H1 (cell line): Measurements from ENCODE around the gene GNAI1. TPM values are rescaled to one million over a fixed set of nuclear protein-coding genes. Genes with fewer than 3 reads are reported as not detected.

Experiments used
- BCL11A ChIP-seq, 2 experiments: IDR thresholded peaks; one replicate each; pipeline ENCODE4 v1.6.1; 2011; ENCODE audit warnings: low read depth in 2 of 2, low read length in 2 of 2, mild to moderate bottlenecking in 2 of 2
- GABPA ChIP-seq: IDR thresholded peaks from 2 replicates; pipeline ENCODE4 v1.6.1; 2011; ENCODE audit warnings: mild to moderate bottlenecking, low read length, moderate library complexity, borderline replicate concordance; ENCODE audit not compliant: insufficient read depth
- NANOG ChIP-seq: IDR thresholded peaks from 2 replicates; pipeline ENCODE4 v1.6.1; 2011; ENCODE audit warnings: low read length, low read depth, mild to moderate bottlenecking, inconsistent platforms; ENCODE audit not compliant: insufficient read depth, poor library complexity, severe bottlenecking
- POLR2AphosphoS5 ChIP-seq: IDR thresholded peaks from 2 replicates; pipeline ENCODE4 v1.6.1; 2011; ENCODE audit warnings: low read depth, low read length
- POU5F1 ChIP-seq: IDR thresholded peaks from 2 replicates; pipeline ENCODE4 v1.6.1; 2011; ENCODE audit warnings: low read depth, mild to moderate bottlenecking, low read length, moderate library complexity
- RAD21 ChIP-seq, 2 experiments: IDR thresholded peaks in 1 of 2; conservative IDR thresholded peaks in 1 of 2; 2 replicates each; pipeline ENCODE4 v1.6.1; 2011; ENCODE audit warnings: low read depth in 2 of 2, low read length in 2 of 2, improper control_type of control experiment in 1 of 2, inconsistent platforms in 1 of 2, mild to moderate bottlenecking in 1 of 2, moderate library complexity in 1 of 2
- TAF7 ChIP-seq: optimal IDR thresholded peaks from 2 replicates; pipeline ENCODE3; 2011; ENCODE audit warnings: low read depth, mild to moderate bottlenecking, inconsistent platforms, low read length, moderate library complexity, borderline replicate concordance
- polyA plus RNA-seq, 7 experiments: library from polyadenylated mRNA; depleted of rRNA in 3 of 7; stranded (reverse) in 5 of 7; unstranded in 2 of 7; fragments of >200 nt in 5 of 7; fragments of 200-250 nt in 2 of 7; gene quantifications; 1 replicate in 5 of 7; 2 replicates in 1 of 7; 4 replicates in 1 of 7; pipeline versions ENCODE4 v1.2.1 to v1.2.3, GENCODE V29; 2011 to 2013; ENCODE audit warnings: missing spikeins in 2 of 7, mixed read lengths in 2 of 7
- total RNA-seq: library from RNA; stranded (reverse); fragmentation: NEBNext Ultra II Directional; extraction: Animal tissue kit (Norgen Biotek cat#: 25700); gene quantifications from 2 replicates; pipeline ENCODE4 v1.2.1, GENCODE V29; 2021

Gene GNAI1
- total and polyA plus RNA-seq, 2 of the 8 experiments (the other 6 are each of a cell fraction or from before 2014, with no cell fraction given) = 8.0 to 29.5 TPM

DNA sequence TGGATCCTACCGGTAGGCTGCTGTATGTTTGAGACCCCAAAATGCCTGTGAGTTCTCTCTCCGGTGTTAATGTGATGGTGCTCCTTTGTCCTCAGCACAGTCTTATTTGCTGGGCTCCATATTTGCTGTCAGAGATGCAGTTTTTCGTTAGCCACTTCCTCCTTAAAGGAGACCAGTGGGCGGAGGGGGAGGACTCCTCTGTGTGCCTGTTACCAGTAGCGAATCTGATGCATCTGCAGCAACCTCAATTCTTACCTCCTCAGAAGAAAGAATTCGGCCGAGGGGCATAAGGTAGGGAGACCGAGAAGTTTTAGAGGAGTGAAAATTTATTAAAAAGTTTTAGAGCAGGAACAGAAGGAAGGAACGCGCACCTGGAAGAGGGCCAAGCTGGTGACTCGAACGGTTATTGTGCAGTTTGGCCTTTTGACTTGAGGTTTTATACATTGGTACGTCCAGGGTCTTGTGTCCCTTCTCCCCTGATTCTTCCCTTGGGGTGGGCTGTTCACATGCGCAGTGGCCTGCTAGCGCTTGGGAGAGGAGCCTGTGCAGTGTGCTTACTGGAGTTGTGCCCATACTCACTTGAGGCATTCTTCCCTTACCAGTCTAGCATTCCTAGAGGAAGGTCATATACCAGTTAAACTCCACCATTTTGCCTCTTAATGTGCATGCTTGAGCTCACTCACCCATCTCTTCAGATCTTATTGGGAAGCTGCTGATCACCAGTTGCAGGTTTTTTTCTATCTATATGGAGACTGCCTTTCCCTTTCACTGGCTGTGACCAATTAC is 49.5 kb downstream of the GNAI1 start (continued):
- TF ChIP-seq GABPA (no peak), POU5F1 (no peak), TAF7 (no peak), POLR2AphosphoS5 (no peak), BCL11A (IDR thresholded peaks at IDR 0.05; ENCODE audit: low read depth in 2 of 2, low read length in 2 of 2) (no peak), RAD21 (IDR thresholded peaks at IDR 0.05 in 1 of 2, conservative IDR thresholded peaks at IDR 0.05 in 1 of 2; ENCODE audit: low read depth in 2 of 2, low read length in 2 of 2) (no peak), NANOG (no peak)
